ENCODE results near the gene NUDT3.
"Not testable (repeated sequence)": the region's sequence is repeated elsewhere in the genome, so short reads cannot be mapped to it uniquely, and the experiment has no call there.

The NUDT3 gene

GRCh38 chr6:34276191-34276590 is 116.3 kb downstream of the NUDT3 start:
- H3K27ac ChIP-seq: no peak overlapping the region
- no peak for TF ChIP-seq ZFX (IDR thresholded peaks at IDR 0.05)
- TF ChIP-seq CTCF (conservative IDR thresholded peaks at IDR 0.05): no peak

- TF ChIP-seq ZFX (IDR thresholded peaks at IDR 0.05) (no peak), CTCF (conservative IDR thresholded peaks at IDR 0.05) (no peak)
- no peak overlapping the region for H3K27ac ChIP-seq
Observed at GRCh38 chr6:34275128-34275804, 117.2 kb downstream of the NUDT3 start.

GRCh38 chr6:34274129-34274528 is 118.3 kb downstream of the NUDT3 start:
- no peak overlapping the region for H3K27ac ChIP-seq
- TF ChIP-seq ZFX (IDR thresholded peaks at IDR 0.05) (no peak), CTCF (conservative IDR thresholded peaks at IDR 0.05) (no peak)

- TF ChIP-seq ZFX (IDR thresholded peaks at IDR 0.05): no peak
- TF ChIP-seq CTCF (conservative IDR thresholded peaks at IDR 0.05): no peak
- H3K27ac ChIP-seq: no peak overlapping the region
Observed at GRCh38 chr6:34273242-34273805, 119.1 kb downstream of the NUDT3 start.

- H3K27ac ChIP-seq: no peak overlapping the region
- no peak for TF ChIP-seq ZFX (IDR thresholded peaks at IDR 0.05)
- no peak for TF ChIP-seq CTCF (conservative IDR thresholded peaks at IDR 0.05)
Observed at GRCh38 chr6:34272013-34272926, 120.2 kb downstream of the NUDT3 start.

GRCh38 chr6:34269658-34270341 is 122.7 kb downstream of the NUDT3 start:
- H3K27ac ChIP-seq: not testable (repeated sequence)

GRCh38 chr6:34269132-34269531 is 123.3 kb downstream of the NUDT3 start:
- not testable (repeated sequence) for H3K27ac ChIP-seq

GRCh38 chr6:34267746-34268145 is 124.7 kb downstream of the NUDT3 start:
- H3K27ac ChIP-seq: no peak overlapping the region
- TF ChIP-seq CTCF (conservative IDR thresholded peaks at IDR 0.05) (no peak), ZFX (IDR thresholded peaks at IDR 0.05) (no peak)

- not testable (repeated sequence) for H3K27ac ChIP-seq
Observed at GRCh38 chr6:34263484-34263883, 129.0 kb downstream of the NUDT3 start.
